ENCODE measurements around the gene MMS19.
"Not testable (repeated sequence)": the region's sequence is repeated elsewhere in the genome, so short reads cannot be mapped to it uniquely, and the experiment has no call there.

The MMS19 gene

GRCh38 chr10:97434055-97434454 lies 64.2 kb downstream of the MMS19 start:
- DNase-seq = no peak

GRCh38 chr10:97428572-97428981 lies 69.6 kb downstream of the MMS19 start:
- no peak for DNase-seq

GRCh38 chr10:97427571-97428179 lies 70.5 kb downstream of the MMS19 start:
- no peak for DNase-seq

GRCh38 chr10:97426776-97427570 lies 71.2 kb downstream of the MMS19 start:
- peak in 2 of 56 donors; percentile 5 to 25 for DNase-seq

GRCh38 chr10:97425964-97426775 lies 72.1 kb downstream of the MMS19 start, which contains the start of gene PGAM1:
Gene PGAM1 (plus strand): TSS chr10:97426191. CDS start chr10:97426308, 117 bp downstream.
- peak; percentile 55 to 97 (median 92) for DNase-seq

- not testable (repeated sequence) for DNase-seq
Observed at GRCh38 chr10:97423757-97424098, 74.5 kb downstream of the MMS19 start.

- no peak for DNase-seq
Observed at GRCh38 chr10:97416565-97416964, 81.7 kb downstream of the MMS19 start.

GRCh38 chr10:97412891-97413304 lies 85.3 kb downstream of the MMS19 start:
- DNase-seq = no peak

- no peak for DNase-seq
Observed at GRCh38 chr10:97411406-97411805, 86.8 kb downstream of the MMS19 start.

GRCh38 chr10:97408496-97408992 lies 89.7 kb downstream of the MMS19 start:
- no peak for DNase-seq

All from nucleus accumbens (tissue), 56 donors.